HG02623 (cell line): ENCODE data around the gene TANC1.

ENCODE experiments used
- ATAC-seq: cut with Tn5 transposase; IDR thresholded peaks from one replicate; pipeline ENCODE4 v1.9.1; 2021; ENCODE audit warnings: moderate library complexity; ENCODE audit not compliant: unreplicated experiment

Gene TANC1

DNA sequence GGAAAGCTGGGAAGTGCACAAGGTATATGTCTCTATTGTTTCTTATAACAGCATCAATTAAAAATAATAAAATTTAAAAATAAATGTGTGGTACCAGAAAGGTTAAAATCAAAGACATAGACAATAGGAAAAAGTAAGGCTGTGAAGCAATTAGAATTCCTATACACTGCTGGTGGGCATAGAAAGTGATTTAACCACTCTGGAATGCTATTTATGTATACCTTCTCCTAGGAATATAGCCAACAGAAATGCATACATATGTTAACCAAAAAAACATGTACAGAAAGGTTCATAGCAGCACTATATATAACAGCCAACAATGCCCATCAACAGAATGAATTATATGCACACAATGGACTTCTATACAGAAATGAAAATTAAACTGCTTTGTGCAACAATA, 275.1 kb downstream of the TANC1 start:
- ATAC-seq = no peak

DNA sequence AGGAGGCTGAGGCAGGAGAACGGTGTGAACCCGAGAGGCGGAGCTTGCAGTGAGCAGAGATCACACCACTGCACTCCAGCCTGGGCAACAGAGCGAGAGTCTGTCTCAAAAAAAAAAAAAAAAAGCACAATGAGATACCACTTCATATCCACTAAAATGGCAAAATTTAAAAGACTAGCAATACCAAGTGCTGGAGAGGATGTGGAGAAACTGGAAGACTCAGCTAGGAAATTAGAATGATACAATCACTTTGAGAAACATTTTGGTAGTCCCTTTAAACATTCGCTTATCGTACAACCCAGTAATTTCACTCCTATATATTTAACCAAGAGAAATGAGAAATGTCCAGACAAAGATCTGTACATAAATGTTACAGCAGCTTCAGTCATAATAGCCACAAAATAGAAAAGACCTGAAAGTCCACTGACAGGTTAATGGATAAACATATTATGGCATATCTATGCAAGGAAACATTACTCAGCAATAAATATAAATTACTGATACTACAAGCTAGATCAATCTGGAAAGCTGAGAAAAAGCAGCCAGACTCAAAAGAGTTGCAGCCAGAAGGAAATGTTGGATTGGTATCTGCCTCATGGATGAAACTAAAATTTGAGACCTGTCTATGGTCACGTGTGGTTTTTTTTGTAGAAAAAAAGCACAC, 278.0 kb downstream of the TANC1 start:
- no peak for ATAC-seq

DNA sequence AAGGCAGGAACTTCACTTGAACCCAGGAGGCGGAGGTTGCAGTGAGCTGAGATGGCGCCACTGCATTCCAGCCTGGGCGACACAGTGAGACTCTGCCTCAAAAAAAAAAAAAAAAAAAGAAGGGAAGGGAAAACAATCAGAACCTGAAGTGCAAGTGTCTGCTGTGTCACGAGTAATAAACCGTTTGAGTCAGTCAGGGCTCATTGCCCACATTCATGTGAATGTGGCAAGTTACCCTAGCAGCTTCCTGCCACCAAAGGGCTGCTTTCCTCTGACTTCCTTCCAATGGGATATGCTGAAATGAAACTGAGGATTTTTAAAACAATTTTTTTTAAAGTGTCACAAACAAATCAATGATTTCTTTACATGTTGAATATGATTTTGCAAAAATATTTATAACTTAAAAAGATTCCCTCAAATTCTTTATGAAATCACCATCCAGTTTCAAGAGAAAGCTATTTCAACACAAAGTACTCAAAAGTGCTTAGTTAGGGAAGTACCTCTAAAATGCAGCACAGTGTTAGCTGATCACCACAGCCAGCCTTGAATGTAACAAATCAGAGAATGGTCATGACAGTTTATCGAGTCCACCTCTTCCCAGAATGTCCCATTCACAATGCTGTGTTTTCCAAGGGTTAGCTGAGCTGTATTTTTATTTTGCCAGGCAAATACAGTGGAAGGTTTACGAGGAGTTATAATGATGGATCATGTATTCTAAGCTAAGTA, 281.7 kb downstream of the TANC1 start:
- no peak for ATAC-seq

DNA sequence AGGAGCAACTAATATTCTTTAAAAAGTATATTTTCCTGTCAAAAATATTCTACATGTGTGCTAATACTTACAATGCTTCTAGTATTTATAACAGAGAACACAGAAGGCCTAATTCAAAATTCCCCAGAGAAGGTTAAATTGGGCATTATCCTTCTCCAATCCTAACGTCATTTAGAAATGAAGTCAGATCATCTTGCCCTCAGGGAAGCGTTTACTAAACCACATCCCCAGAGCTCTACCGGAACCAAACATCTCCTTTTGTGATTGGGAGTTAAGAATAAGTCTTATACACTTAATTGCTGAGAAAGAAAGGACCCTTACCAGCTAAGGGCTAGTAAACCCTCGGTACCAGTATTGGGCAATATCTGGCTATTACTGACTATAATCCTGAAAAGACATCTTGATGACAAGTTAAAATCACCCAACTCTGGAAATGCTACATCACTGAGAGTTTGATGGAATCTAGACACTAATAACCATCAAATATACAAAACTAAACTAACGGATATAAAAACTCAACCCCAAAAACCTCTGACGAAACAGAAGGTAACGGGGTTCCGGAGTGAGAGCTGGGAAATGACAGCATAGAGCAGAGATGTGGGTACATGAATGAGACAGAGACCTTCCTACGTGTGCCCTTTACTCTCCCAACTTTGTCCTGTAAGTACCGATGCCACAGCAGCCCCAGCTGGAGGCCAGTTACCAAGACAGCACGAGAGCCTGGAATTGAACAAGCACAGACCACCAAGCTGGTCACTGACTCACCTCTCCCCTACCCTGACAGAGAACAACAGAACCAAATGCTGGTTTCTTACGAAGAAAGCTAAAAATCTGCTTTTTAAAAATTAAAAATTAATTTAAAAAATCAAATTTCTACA, 283.1 kb downstream of the TANC1 start:
- ATAC-seq = no peak

DNA sequence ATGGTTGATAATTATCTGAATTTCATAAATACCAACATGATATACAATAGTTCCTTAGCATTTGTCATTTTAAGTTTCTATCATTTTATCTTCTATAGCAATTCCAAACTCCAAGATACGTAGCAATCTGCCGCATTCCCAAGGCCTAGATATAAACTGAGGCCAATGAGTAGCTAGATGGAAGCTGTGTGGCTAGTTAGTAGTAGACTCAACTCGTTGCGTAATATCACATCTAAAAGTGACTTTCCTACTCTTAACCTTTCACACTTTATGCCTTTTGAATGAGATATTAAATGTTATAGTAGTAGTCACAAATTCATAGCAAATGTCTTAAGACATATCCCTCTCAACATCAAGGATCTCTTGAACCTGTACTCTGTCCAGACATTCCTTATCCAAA, 284.5 kb downstream of the TANC1 start:
- ATAC-seq = no peak

DNA sequence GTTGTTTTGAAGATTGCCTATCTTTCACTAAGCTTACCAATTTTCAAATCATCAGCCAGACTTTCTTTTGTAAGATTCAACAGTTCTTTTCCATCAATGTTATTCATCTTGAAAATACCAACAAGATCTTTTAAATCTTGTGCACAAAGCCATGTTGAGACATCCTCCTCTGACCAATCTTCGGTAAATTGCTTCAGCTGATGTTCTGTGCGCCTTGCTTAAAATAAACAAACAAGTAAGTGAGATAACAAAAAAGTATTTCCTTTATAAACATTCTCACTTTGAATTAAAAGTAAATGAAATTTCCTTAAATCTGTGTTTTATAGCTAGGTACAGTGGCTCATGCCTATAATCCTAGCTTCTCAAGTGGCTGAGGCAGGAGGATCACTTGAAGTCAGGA, 287.7 kb downstream of the TANC1 start:
- no peak for ATAC-seq

DNA sequence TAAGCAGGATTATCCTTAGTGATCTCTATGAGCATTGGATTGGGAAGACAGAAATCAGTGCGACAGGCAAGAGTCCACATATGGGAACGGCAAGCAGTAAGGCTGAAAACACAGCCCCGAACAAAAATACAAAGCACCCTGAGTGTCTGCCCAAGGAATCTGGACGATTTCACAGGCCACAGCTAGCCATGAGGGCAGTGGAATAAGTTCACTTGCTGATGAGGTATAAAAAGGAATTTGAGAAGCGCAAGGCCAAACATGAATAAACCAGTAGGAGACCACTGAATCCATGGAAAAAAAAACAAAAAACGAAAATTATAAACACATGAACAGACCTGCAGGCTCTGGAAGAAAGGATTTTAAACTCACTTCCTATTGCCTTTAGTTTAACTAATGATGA, 293.8 kb downstream of the TANC1 start:
- no peak for ATAC-seq

DNA sequence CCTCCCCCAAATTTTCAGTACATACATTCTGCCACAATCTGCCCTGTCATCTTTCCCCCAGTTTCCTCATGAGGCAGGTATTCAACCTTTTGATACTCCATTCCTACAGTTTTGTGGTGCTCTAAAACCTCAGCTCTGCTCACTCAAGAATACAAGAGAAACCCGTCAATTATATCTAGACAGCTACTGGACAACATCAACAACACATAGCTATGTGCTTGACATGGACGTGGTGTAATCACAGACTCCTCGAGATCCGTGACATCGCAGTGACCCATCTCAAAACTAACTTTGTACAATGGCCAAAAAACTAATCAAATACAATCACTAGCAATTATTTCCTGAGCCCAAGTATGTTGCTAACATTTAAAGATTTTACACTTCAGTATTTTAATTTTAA, 294.5 kb downstream of the TANC1 start:
- no peak for ATAC-seq

DNA sequence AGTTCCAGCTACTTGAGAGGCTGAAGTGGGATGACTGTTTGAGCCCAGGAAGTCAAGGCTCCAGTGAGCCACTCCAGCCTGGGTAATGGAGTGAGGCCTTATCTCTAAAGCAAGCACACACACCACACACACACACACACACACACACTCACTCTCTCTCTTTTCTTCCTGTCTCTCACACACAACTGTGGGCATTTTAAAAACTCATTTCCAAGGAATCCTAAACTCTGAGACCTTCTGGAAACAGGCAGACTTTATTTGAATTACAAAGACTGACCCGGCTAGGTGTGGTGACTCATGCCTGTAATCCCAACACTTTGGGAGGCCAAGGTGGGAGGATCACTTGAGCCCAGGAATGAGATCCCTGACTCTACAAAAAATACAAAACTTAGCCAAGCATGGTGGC, 296.7 kb downstream of the TANC1 start:
- no peak for ATAC-seq

DNA sequence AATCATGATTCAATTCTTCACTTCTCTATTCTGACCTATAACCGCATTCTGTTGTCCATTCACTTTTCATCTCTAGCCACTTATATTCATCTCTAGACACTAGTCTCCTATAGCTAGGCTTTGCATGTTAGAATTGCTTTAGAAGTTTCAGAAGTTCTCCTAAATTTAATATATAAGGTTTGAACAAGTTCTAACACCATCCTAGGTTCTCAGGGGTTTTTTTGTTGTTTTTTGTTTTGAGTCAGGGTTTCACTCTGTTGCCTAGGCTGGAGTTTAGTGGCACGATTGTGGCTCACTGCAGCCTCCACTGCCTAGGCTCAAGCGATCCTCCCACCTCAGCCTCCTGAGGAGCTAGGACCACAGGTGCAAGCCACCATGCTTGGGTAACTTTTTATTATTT, 298.1 kb downstream of the TANC1 start:
- ATAC-seq = peak; percentile 52

DNA sequence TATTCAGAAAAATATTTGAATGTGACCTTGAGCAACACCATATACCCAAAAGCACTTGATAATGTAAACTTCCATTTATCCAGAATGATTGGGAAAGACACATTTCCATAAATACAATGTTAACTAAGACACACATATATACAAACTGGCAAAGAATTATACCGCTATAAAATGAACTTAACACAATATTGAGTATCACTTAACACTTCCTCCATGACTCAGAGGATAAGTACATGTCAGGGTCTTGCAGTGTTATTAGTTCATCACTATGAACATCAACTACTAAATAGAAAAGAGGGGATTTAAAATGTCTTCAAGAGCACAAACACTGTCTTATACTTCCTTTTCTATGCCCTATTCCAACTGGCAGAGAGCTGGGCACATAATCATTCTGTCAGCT, 299.5 kb downstream of the TANC1 start:
- no peak for ATAC-seq

DNA sequence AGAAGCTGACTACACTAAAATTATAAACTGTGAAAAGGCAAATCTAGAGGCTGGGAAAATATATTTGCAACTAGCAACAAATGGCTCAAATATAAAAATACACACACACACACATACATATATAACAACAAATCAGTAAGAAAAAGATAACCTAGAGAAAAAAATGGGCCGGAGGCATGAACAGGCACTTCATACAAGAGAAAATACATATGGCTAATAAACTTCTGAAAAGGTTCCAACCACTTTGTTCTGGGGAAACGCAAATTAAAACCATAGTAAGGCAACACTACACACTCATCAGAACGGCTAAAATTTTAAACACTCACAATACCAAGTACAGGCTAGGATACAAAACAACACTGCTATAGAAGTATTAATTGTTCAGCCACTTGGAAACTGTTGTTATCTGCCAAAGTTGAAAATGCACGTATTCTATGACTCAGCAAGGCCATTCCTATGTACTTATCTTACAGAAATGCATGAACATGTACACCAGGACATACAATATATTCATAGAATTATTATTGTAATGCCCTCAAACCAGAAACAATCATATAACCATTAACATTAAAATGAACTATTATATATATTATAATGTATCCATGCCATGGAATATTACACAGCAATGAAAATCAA, 302.4 kb downstream of the TANC1 start:
- ATAC-seq = no peak

DNA sequence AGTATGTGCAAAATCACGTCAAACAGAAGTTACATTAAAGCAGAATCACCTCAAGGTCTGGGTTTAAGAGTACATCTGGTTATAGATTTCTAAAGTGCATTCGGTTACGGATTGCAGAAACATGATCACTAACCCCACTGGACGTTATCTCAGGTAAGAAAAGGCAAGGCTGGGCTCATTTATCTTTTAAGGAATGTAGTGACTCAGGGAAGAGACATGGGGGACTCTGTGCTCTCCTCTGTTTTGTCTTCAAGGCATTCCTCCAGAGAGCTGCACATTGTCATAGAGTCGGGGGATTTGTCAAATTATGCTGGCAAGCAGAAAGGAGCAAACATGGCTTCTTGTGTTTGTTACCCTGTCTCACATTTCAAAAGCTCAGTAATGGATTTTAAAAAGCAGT, 303.7 kb downstream of the TANC1 start:
- no peak for ATAC-seq

DNA sequence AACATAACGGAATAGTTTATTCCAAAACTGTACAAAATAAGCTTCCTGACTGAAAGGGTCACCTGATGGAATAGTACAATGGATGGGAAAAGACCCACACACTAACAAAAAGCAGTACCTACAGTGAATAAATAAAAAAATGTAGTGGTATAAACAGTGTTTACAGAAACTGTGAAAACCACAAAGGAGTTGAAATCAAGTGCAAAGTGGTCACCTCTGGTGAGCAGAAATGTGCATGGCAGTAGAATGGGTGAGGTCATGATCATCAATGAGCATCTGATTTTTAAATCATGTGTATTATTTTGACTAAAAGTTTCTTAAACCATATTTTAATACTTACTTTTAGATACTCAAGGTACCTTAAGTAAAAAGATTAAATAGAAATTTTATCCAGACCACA, 306.7 kb downstream of the TANC1 start:
- no peak for ATAC-seq

DNA sequence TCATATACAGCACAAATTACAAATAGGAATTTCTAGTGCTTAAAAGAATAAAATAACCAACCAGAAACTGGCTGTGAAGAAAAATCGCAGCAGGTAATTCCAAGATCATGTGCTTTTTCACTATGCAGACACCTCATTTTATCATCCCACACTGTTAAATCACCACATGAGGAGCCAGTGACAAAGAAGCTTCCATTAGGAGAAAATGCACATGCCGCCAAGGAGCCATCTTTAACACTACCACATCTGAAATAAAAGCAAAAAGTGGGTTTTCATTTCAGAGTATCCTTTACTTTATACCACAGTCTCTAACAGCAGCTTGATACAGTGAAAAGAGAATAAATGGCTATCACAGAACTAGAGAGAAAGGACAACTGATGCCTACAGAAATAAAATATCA, 311.3 kb downstream of the TANC1 start:
- no peak for ATAC-seq

DNA sequence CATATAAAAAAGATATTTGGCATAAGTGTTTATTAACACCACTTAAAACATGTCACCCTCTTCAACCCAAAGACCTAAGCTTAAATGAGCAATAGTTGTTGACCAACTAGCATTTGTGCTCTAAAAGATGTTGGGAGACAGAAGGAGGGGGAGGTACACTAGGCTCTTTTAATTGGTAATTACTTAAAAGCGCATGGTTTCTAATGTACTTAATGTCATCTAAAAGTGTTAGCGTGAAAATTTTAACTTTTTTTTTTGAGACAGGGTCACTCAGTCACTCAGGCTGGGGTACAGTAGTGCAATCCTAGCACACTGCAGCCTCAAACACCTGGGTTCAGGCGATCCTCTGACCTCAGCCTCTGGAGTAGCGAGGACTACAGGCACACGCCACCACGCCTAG, 312.6 kb downstream of the TANC1 start:
- no peak for ATAC-seq
